ENCODE data around the gene MAP3K7CL.

DNA sequence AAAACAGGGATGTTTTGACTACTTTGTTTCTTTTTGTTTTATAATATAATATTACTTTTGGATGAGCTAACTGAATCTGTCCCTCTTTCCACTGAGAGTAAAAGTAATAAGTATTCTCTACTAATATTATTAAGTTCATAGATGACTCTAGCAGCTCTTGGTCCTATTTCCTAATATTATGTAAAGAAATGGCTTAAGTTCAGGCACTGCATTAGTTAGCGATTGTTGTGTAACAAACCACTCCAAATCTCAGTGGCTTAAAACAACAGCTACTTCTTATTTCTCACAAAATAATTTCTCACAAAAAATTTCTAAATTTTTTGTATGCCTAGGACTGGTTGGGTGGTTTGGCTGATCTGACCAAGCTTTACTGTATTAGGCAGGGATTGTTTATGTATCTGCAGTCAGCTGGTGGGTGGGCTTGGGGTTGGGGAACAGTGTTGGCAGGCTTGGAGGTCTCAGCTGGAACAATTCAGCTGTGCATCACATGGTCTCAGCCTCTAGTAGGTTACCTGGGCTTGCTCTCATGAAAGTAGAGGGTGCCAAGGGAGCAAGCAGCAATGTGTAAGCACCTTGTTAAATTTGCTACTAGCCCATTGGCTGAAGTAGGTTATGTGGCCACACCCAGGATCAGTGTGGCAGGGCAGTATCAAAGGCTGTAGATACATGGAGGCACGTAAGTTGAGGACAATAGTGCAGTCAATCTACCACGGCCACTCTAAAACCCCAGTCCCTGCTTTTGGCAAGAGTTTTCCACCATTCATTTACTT lies 48.2 kb upstream of the MAP3K7CL start:
- TF ChIP-seq, protein P1, sequence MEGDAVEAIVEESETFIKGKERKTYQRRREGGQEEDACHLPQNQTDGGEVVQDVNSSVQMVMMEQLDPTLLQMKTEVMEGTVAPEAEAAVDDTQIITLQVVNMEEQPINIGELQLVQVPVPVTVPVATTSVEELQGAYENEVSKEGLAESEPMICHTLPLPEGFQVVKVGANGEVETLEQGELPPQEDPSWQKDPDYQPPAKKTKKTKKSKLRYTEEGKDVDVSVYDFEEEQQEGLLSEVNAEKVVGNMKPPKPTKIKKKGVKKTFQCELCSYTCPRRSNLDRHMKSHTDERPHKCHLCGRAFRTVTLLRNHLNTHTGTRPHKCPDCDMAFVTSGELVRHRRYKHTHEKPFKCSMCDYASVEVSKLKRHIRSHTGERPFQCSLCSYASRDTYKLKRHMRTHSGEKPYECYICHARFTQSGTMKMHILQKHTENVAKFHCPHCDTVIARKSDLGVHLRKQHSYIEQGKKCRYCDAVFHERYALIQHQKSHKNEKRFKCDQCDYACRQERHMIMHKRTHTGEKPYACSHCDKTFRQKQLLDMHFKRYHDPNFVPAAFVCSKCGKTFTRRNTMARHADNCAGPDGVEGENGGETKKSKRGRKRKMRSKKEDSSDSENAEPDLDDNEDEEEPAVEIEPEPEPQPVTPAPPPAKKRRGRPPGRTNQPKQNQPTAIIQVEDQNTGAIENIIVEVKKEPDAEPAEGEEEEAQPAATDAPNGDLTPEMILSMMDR (IDR thresholded peaks at IDR 0.05) = no peak
- no peak for TF ChIP-seq POLR2AphosphoS5 (IDR thresholded peaks at IDR 0.05)
